HepG2 (cell line): ENCODE results near the gene NFKB2. TPM values are rescaled to one million over a fixed set of nuclear protein-coding genes. Genes with fewer than 3 reads are reported as not detected.

ENCODE experiments used
- ATAC-seq: fragments of 200-7000 bp; cut with Tn5 transposase; 3 replicates; pipeline ENCODE4 v1.9.1; 2020; ENCODE audit warnings: mild to moderate bottlenecking, moderate library complexity
- BruUV-seq: library from RNA; stranded (reverse); fragments of 400-500 nt; replicated peaks from 2 replicates; lab custom pipeline; 2021; lab: Mats Ljungman, UMichigan
- CTCF ChIA-PET: fragments of 300-600 bp; formaldehyde crosslinking; extraction: SDS; loops from one replicate; lab custom pipeline; 2021; ENCODE audit warnings: low total read pairs, inconsistent platforms, low intra/inter-chr PET ratio; lab: Yijun Ruan, JAX
- POLR2A ChIA-PET: fragments of 350-600 bp; sonication (Branson Sonifier 250); formaldehyde crosslinking; loops from one replicate; lab custom pipeline; 2020; ENCODE audit warnings: antibody characterized with exemption, inconsistent platforms; lab: Yijun Ruan, JAX
- DNase-seq: peaks from one replicate; pipeline ENCODE4 v3.0.0-alpha.2; 2015; ENCODE audit warnings: low spot score
- FAIRE-seq: peaks from 3 replicates; lab custom pipeline; 2011; peaks lifted over from hg19 to GRCh38; lab: Jason Lieb, UNC
- H2AFZ ChIP-seq: one replicate; pipeline ENCODE4 v1.6.1; 2011; ENCODE audit warnings: low read length, inconsistent platforms
- H3K27ac ChIP-seq: fragments of 300-600 bp; 3 replicates; pipeline ENCODE4 v1.8.0; 2011; ENCODE audit warnings: mixed run types, mild to moderate bottlenecking, mixed read lengths, low read length, inconsistent platforms; ENCODE audit not compliant: insufficient read depth; ENCODE audit errors: extremely low read length
- H3K27me3 ChIP-seq, 2 experiments: fragments of 200-600 bp in 1 of 2; 2 replicates in 1 of 2; 3 replicates in 1 of 2; pipeline versions ENCODE4 v1.6.0 to v1.8.0; 2011; ENCODE audit warnings: low read length in 2 of 2, mild to moderate bottlenecking in 2 of 2, moderate library complexity in 2 of 2, inconsistent platforms in 1 of 2; ENCODE audit not compliant: insufficient read depth in 2 of 2, control insufficient read depth in 1 of 2
- H3K36me3 ChIP-seq, 2 experiments: fragments of 200-600 bp in 1 of 2; replicated peaks in 1 of 2; 2 replicates in 1 of 2; 3 replicates in 1 of 2; pipeline versions ENCODE4 v1.5.1 to v1.8.0; 2011; ENCODE audit warnings: low read length in 2 of 2, inconsistent platforms in 1 of 2; ENCODE audit not compliant: insufficient read depth in 2 of 2, control insufficient read depth in 1 of 2
- H3K4me1 ChIP-seq: 2 replicates; pipeline ENCODE4 v1.5.1; 2012; ENCODE audit warnings: low read length, inconsistent platforms; ENCODE audit not compliant: insufficient read depth
- H3K4me2 ChIP-seq: 2 replicates; pipeline ENCODE4 v1.6.0; 2011; ENCODE audit warnings: low read depth, low read length, inconsistent platforms
- H3K4me3 ChIP-seq, 3 experiments: fragments of 200-600 bp in 1 of 3; sonication (generic), shearing (Covaris generic) in 1 of 3; replicated peaks in 1 of 3; 2 replicates each; pipeline ENCODE4 v1.5.1; 2011 to 2016; ENCODE audit warnings: low read length in 3 of 3, inconsistent platforms in 2 of 3, low read depth in 2 of 3, mild to moderate bottlenecking in 2 of 3, control low read depth in 1 of 3, mixed read lengths in 1 of 3; ENCODE audit not compliant: insufficient read depth in 1 of 3
- H3K79me2 ChIP-seq: one replicate; pipeline ENCODE4 v1.6.1; 2011; ENCODE audit warnings: low read length, inconsistent platforms; ENCODE audit not compliant: insufficient read depth
- H3K9ac ChIP-seq: 2 replicates; pipeline ENCODE4 v1.6.0; 2011; ENCODE audit warnings: mild to moderate bottlenecking, low read depth, low read length, inconsistent platforms; ENCODE audit not compliant: insufficient read depth
- H3K9me3 ChIP-seq: 2 replicates; pipeline ENCODE4 v1.5.1; 2012; ENCODE audit warnings: mild to moderate bottlenecking, low read length
- H4K20me1 ChIP-seq: 2 replicates; pipeline ENCODE4 v1.6.0; 2011; ENCODE audit warnings: inconsistent platforms, mild to moderate bottlenecking, low read length, moderate library complexity; ENCODE audit not compliant: insufficient read depth
- AGO2 ChIP-seq: fragments of 200-400 bp; formaldehyde crosslinking; optimal IDR thresholded peaks from 2 replicates; pipeline ENCODE3; 2017; ENCODE audit warnings: mild to moderate bottlenecking, low read depth, low read length, moderate library complexity
- CBFB ChIP-seq: sonication (generic); formaldehyde crosslinking; IDR thresholded peaks from 2 replicates; pipeline ENCODE4 v1.4.0; 2020; ENCODE audit warnings: missing genetic modification reagents
- CENPX ChIP-seq: sonication (generic); formaldehyde crosslinking; IDR thresholded peaks from 2 replicates; pipeline ENCODE4 v1.9.0; 2021; ENCODE audit warnings: mild to moderate bottlenecking, missing genetic modification reagents, moderate library complexity
- CHD2 ChIP-seq: IDR thresholded peaks from 2 replicates; pipeline ENCODE4 v1.6.1; 2011; ENCODE audit warnings: low read depth, low read length, improper control_type of control experiment
- ELF3 ChIP-seq: IDR thresholded peaks from 2 replicates; pipeline ENCODE4 v1.6.1; 2016; ENCODE audit warnings: missing genetic modification reagents, missing compliant biosample characterization
- ELF4 ChIP-seq: sonication (generic); formaldehyde crosslinking; IDR thresholded peaks from 2 replicates; pipeline ENCODE4 v1.5.0; 2020; ENCODE audit warnings: missing genetic modification reagents, mild to moderate bottlenecking, moderate library complexity, borderline replicate concordance
- HOXA9 ChIP-seq: sonication (generic); formaldehyde crosslinking; IDR thresholded peaks from 2 replicates; pipeline ENCODE4 v1.8.1; 2022; ENCODE audit warnings: missing genetic modification reagents, mild to moderate bottlenecking, moderate library complexity, borderline replicate concordance
- NFE2L1 ChIP-seq: sonication (generic); formaldehyde crosslinking; IDR thresholded peaks from 2 replicates; pipeline ENCODE4 v1.4.0; 2020; ENCODE audit warnings: missing genetic modification reagents, mild to moderate bottlenecking, borderline replicate concordance
- NR1H2 ChIP-seq: sonication (generic); formaldehyde crosslinking; IDR thresholded peaks from 2 replicates; pipeline ENCODE4 v1.8.1; 2022; ENCODE audit warnings: low read depth, missing genetic modification reagents, borderline replicate concordance
- PAX8 ChIP-seq: sonication (generic); formaldehyde crosslinking; IDR thresholded peaks from 2 replicates; pipeline ENCODE4 v1.8.0; 2022; ENCODE audit warnings: mild to moderate bottlenecking, missing genetic modification reagents, borderline replicate concordance
- POLR2AphosphoS2 ChIP-seq: IDR thresholded peaks from 2 replicates; pipeline ENCODE4 v1.6.1; 2011; ENCODE audit warnings: low read depth, low read length, improper control_type of control experiment
- POLR2G ChIP-seq: fragments of 200-400 bp; formaldehyde crosslinking; IDR thresholded peaks from 2 replicates; pipeline ENCODE4 v1.6.1; 2018; ENCODE audit warnings: mild to moderate bottlenecking, low read depth, low read length, moderate library complexity
- RBM39 ChIP-seq: fragments of 200-400 bp; formaldehyde crosslinking; IDR thresholded peaks from one replicate; pipeline ENCODE4 v1.6.1; 2018; ENCODE audit warnings: antibody characterized with exemption, mild to moderate bottlenecking, low read depth, low read length; ENCODE audit not compliant: poor library complexity, severe bottlenecking
- RCOR2 ChIP-seq: IDR thresholded peaks from 2 replicates; pipeline ENCODE4 v1.6.1; 2016; ENCODE audit warnings: missing biosample characterization, missing genetic modification reagents
- REL ChIP-seq: sonication (generic); formaldehyde crosslinking; conservative IDR thresholded peaks from 2 replicates; pipeline ENCODE4 v1.8.0; 2022; ENCODE audit warnings: mild to moderate bottlenecking, missing genetic modification reagents, moderate library complexity
- RXRB ChIP-seq: IDR thresholded peaks from 2 replicates; pipeline ENCODE4 v1.6.1; 2016; ENCODE audit warnings: borderline replicate concordance, missing genetic modification reagents, missing compliant biosample characterization
- ZBTB8A ChIP-seq: sonication (generic); formaldehyde crosslinking; IDR thresholded peaks from 2 replicates; pipeline ENCODE4 v1.4.0; 2020; ENCODE audit warnings: mild to moderate bottlenecking, low read depth, missing genetic modification reagents, borderline replicate concordance
- ZFP37 ChIP-seq: sonication (generic); formaldehyde crosslinking; IDR thresholded peaks from 2 replicates; pipeline ENCODE4 v1.4.0; 2020; ENCODE audit warnings: missing genetic modification reagents, borderline replicate concordance
- ZNF253 ChIP-seq: sonication (generic); formaldehyde crosslinking; IDR thresholded peaks from 2 replicates; pipeline ENCODE4 v1.8.0; 2022; ENCODE audit warnings: mild to moderate bottlenecking, missing genetic modification reagents, borderline replicate concordance
- ZNF34 ChIP-seq: sonication (generic); formaldehyde crosslinking; IDR thresholded peaks from 2 replicates; pipeline ENCODE4 v1.4.0; 2020; ENCODE audit warnings: mild to moderate bottlenecking, missing genetic modification reagents, borderline replicate concordance
- ZNF496 ChIP-seq: sonication (generic); formaldehyde crosslinking; IDR thresholded peaks from 2 replicates; pipeline ENCODE4 v1.8.1; 2023; ENCODE audit warnings: mild to moderate bottlenecking, moderate library complexity, missing genetic modification reagents; ENCODE audit not compliant: insufficient replicate concordance
- ZNF530 ChIP-seq: sonication (generic); formaldehyde crosslinking; IDR thresholded peaks from 2 replicates; pipeline ENCODE4 v1.5.0; 2020; ENCODE audit warnings: low read depth, mild to moderate bottlenecking, missing genetic modification reagents
- ZNF674 ChIP-seq: sonication (generic); formaldehyde crosslinking; IDR thresholded peaks from 2 replicates; pipeline ENCODE4 v1.5.0; 2020; ENCODE audit warnings: low read depth, mild to moderate bottlenecking, missing genetic modification reagents
- WGBS: methylation state at CpG from one replicate; pipeline ENCODE4 v1.1.6; 2017; ENCODE audit warnings: low lambda C conversion rate; 5-methylcytosine and 5-hydroxymethylcytosine counted together
- in situ Hi-C: cut with HindIII; loops from 2 replicates; pipeline ENCODE4 v1.10.0; 2017; ENCODE audit warnings: low pct_unique_long_range_greater_than_20kb; ENCODE audit not compliant: extremely low pct_ligation_motif_present
- intact Hi-C: fragments of 100-400 bp; cut with micrococcal nuclease; formaldehyde crosslinking; loops from one replicate; pipeline ENCODE4 v1.10.0; 2022; ENCODE audit not compliant: unreplicated experiment
- polyA plus RNA-seq, 8 experiments: library from polyadenylated mRNA; depleted of rRNA in 3 of 8; stranded (reverse) in 7 of 8; unstranded in 1 of 8; fragments of >200 nt; fragmentation: Illumina TruSeq in 4 of 8; extraction: Trizol in 4 of 8; gene quantifications; 2 replicates each; pipeline versions ENCODE4 v1.2.1 to v1.2.3, GENCODE V29; 2011 to 2016; ENCODE audit warnings: low read depth in 4 of 8, missing spikeins in 1 of 8, mixed read lengths in 1 of 8; ENCODE audit not compliant: insufficient read depth in 1 of 8
- total RNA-seq, 5 experiments: library from RNA; depleted of rRNA; stranded (reverse); fragments of >200 nt; fragmentation: Illumina TruSeq; extraction: Trizol; gene quantifications; 2 replicates each; pipeline ENCODE4 v1.2.3, GENCODE V29; 2016; ENCODE audit warnings: low read depth in 1 of 5

The NFKB2 gene
- total and polyA plus RNA-seq, 2 of the 13 experiments (the other 11 are each of a cell fraction or from before 2014, with no cell fraction given): 7.7 to 12.5 TPM

DNA sequence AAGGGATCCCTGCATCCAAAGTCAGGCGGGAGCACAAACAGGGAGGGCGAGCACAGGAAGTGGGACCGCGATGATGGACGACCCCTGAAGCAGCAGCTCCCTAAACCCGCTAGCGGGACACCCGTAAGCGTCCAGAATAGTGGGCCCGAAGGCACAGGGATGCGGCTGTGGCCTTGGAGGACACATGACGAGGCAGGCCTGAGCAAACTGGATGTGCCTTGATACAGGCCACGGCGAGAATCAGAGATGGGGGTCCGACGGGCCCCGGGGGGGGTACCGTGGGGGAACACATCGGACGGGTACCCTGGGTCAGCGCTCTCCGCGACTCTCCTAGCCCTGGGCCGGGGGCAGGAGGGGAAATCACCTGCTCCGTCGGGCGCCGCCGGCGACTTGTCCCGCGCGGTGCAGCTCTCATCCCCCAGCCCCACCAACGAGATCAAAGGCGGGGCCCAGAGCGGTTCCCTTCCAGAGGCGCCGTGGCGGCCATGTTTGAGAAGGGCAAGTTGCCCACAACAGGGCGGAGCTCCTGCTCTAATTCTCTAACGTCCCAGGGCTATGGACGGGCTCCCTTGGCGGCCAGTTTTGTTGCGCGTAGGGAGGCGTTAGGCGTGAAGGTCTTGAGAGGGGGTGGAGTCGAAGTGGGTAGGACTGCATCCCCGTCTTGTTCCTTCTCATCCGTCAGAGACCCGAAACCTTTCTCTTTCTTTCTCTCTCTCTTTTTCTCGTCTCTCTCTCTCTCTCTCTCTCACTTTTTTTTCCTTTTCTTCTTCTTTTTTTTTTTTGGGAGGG, 36.9 kb downstream of the NFKB2 start, which contains the start of gene CUEDC2:
Gene CUEDC2, minus strand, starts transcription at position 413 of the 789 bp plus-strand sequence. CDS start 7,386 bp downstream, outside the sequence.
- peak within 1 kb of the TSS; percentile 85 for H3K9ac ChIP-seq
- FAIRE-seq (peak; percentile 88), DNase-seq (peak; percentile 89), ATAC-seq (peak; percentile 78)
- 3% methylated on average over 24 of the region's 52 CpGs for WGBS
- ChIA-PET POLR2A (interaction anchor here (0.6 to 6.8 kb wide), 14 partner anchors 9 to 210 kb away, joined by 3 to 135 read pairs (median 6); partner anchors contain the start of genes ACTR1A, C10orf95, FBXL15 and NFKB2), CTCF (no interaction called here)
- H3K4me1 ChIP-seq: peaks cover 35% of the 10 kb centered on the region
- peak within 1 kb of the TSS; percentile 72 for H3K27ac ChIP-seq
- no peaks in the 10 kb centered on the region for H3K9me3 ChIP-seq
- TSS peak; percentile 55 for BruUV-seq
- peaks cover 5% of the 10 kb centered on the region for H3K79me2 ChIP-seq
- no peaks in the 10 kb centered on the region for H3K36me3 ChIP-seq
- intact Hi-C loops: loop anchor here (2.0 kb wide), 1 partner anchor 16 kb away; no protein-coding TSS in a partner anchor
- peak within 1 kb of the TSS; percentile 74 to 92 (median 91) for H3K4me3 ChIP-seq
- no peaks in the 10 kb centered on the region for H4K20me1 ChIP-seq
- H2AFZ ChIP-seq: peak within 1 kb of the TSS; percentile 1
- no peaks in the 10 kb centered on the region; a peak in 1 of 5 replicates for H3K27me3 ChIP-seq
- peak within 1 kb of the TSS; percentile 97 for H3K4me2 ChIP-seq
- in situ Hi-C loops: no loop called here
- no peak for TF ChIP-seq ZNF496 (CRISPR knock-in tag)
- TF ChIP-seq POLR2AphosphoS2: no peak
- no peak for TF ChIP-seq ZNF674 (CRISPR knock-in tag)
- TF ChIP-seq PAX8 (CRISPR knock-in tag): 0 out of 2 replicates have a peak, but pooled peaks have one; percentile 45
- peak; percentile 85 for TF ChIP-seq RBM39
- 0 out of 2 replicates have a peak, but pooled peaks have one; percentile 40 for TF ChIP-seq ZBTB8A (CRISPR knock-in tag)
- TF ChIP-seq ZNF34: no peak
- peak; percentile 50; the same call in 1 of the 2 replicates for TF ChIP-seq ELF3 (CRISPR knock-in tag)
- peak; percentile 48; the same call in 1 of the 2 replicates for TF ChIP-seq CBFB (CRISPR knock-in tag)
- 0 out of 2 replicates have a peak, but pooled peaks have one; percentile 49 for TF ChIP-seq ZNF253 (CRISPR knock-in tag)
- TF ChIP-seq POLR2G: peak; percentile 79
- peak; percentile 65; the same call in 1 of the 2 replicates for TF ChIP-seq RXRB
- no peak for TF ChIP-seq REL (CRISPR knock-in tag)
- TF ChIP-seq HOXA9: no peak
- TF ChIP-seq CHD2: 0 out of 2 replicates have a peak, but pooled peaks have one; percentile 42
- peak; percentile 63 for TF ChIP-seq AGO2
- no peak for TF ChIP-seq CENPX
- no peak for TF ChIP-seq NFE2L1 (CRISPR knock-in tag)
- TF ChIP-seq ZNF530 (CRISPR knock-in tag): no peak
- TF ChIP-seq RCOR2: no peak
- TF ChIP-seq NR1H2 (CRISPR knock-in tag): no peak
- no peak for TF ChIP-seq ELF4 (CRISPR knock-in tag)
- no peak for TF ChIP-seq ZFP37
